ENCODE results near the gene TMEM150A. TPM values are rescaled to one million over a fixed set of nuclear protein-coding genes. Genes with fewer than 3 reads are reported as not detected.

The TMEM150A gene
- total RNA-seq, 1 donor from 2014 or later = 15.0 TPM

- no peak overlapping the region for H3K4me3 Mint-ChIP-seq
- no peak for ATAC-seq (ENCODE audit: low read depth)
- DNase-seq = no peak
- peaks cover 52% of the 10 kb centered on the region for H3K36me3 Mint-ChIP-seq (ENCODE audit: low read depth)
- no peak for TF ChIP-seq CTCF (IDR thresholded peaks at IDR 0.05)
- peaks cover 50% of the 10 kb centered on the region for H3K4me1 Mint-ChIP-seq
- ChIA-PET POLR2A (interaction anchor here (0.6 to 1.5 kb wide), 6 partner anchors 12 to 207 kb away, joined by 3 to 11 read pairs (median 4); partner anchors contain the start of genes C2orf68 and GGCX), CTCF (no interaction called here)
- intact Hi-C loops (cut with micrococcal nuclease) = no loop called here
- H3K9me3 Mint-ChIP-seq = no peaks in the 10 kb centered on the region
- no peaks in the 10 kb centered on the region for H3K27me3 Mint-ChIP-seq
- no peak overlapping the region for H3K27ac Mint-ChIP-seq
Observed at GRCh38 chr2:85599468-85600234, 2.8 kb downstream of the TMEM150A start.

- no peak overlapping the region for H3K4me3 Mint-ChIP-seq
- H3K36me3 Mint-ChIP-seq (ENCODE audit: low read depth) = peaks cover 52% of the 10 kb centered on the region
- ChIA-PET POLR2A (interaction anchor here (0.6 kb wide), 1 partner anchor 206 kb away, joined by 3 read pairs; no protein-coding TSS in a partner anchor), CTCF (no interaction called here)
- no peak for TF ChIP-seq CTCF (IDR thresholded peaks at IDR 0.05)
- ATAC-seq (ENCODE audit: low read depth) (no peak), DNase-seq (no peak)
- H3K4me1 Mint-ChIP-seq = peaks cover 51% of the 10 kb centered on the region
- H3K27ac Mint-ChIP-seq = no peak overlapping the region
- no peaks in the 10 kb centered on the region for H3K27me3 Mint-ChIP-seq
- intact Hi-C loops (cut with micrococcal nuclease) = no loop called here
- H3K9me3 Mint-ChIP-seq = no peaks in the 10 kb centered on the region
Observed at GRCh38 chr2:85598594-85599340, 3.7 kb downstream of the TMEM150A start.

GRCh38 chr2:85597241-85597640 is 5.3 kb downstream of the TMEM150A start:
- peaks cover 45% of the 10 kb centered on the region for H3K4me1 Mint-ChIP-seq
- no peak overlapping the region for H3K27ac Mint-ChIP-seq
- ATAC-seq (ENCODE audit: low read depth) (no peak), DNase-seq (no peak)
- H3K36me3 Mint-ChIP-seq (ENCODE audit: low read depth) = peaks cover 48% of the 10 kb centered on the region
- intact Hi-C loops (cut with micrococcal nuclease) = no loop called here
- ChIA-PET POLR2A (interaction anchor here (0.7 to 3.4 kb wide), 6 partner anchors 9 to 36 kb away, joined by 3 to 59 read pairs (median 16); partner anchors contain the start of genes C2orf68, GGCX and VAMP5), CTCF (no interaction called here)
- no peaks in the 10 kb centered on the region for H3K27me3 Mint-ChIP-seq
- H3K4me3 Mint-ChIP-seq = no peak overlapping the region
- H3K9me3 Mint-ChIP-seq = no peaks in the 10 kb centered on the region
- TF ChIP-seq CTCF (IDR thresholded peaks at IDR 0.05) = no peak

GRCh38 chr2:85596486-85597143 is 5.9 kb downstream of the TMEM150A start:
- no peak for ATAC-seq (ENCODE audit: low read depth)
- H3K4me1 Mint-ChIP-seq = peaks cover 40% of the 10 kb centered on the region

More at GRCh38 chr2:85596486-85597143, 5.9 kb downstream of the TMEM150A start:
- no peak for TF ChIP-seq CTCF (IDR thresholded peaks at IDR 0.05)
- CTCF ChIA-PET = no interaction called here
- POLR2A ChIA-PET = interaction anchor here (0.7 to 6.8 kb wide), 10 partner anchors 9 to 188 kb away, joined by 3 to 59 read pairs (median 18); partner anchors contain the start of genes C2orf68, GGCX, MAT2A and SH2D6
- peak overlapping the region; percentile 99 for H3K4me3 Mint-ChIP-seq
- peak overlapping the region; percentile 18 for H3K27ac Mint-ChIP-seq
- no peaks in the 10 kb centered on the region for H3K27me3 Mint-ChIP-seq
- intact Hi-C loops (cut with micrococcal nuclease) = no loop called here
- H3K9me3 Mint-ChIP-seq = no peaks in the 10 kb centered on the region
- H3K36me3 Mint-ChIP-seq (ENCODE audit: low read depth) = peaks cover 44% of the 10 kb centered on the region
- DNase-seq = no peak
